NCI-H2029 treated with DMSO at 0.1 percent for 48 hours (cell line): ENCODE results near the gene MNT.

ENCODE experiments used
- DNase-seq: peaks from one replicate; lab custom pipeline; 2025; lab: John Stamatoyannopoulos, UW

Gene MNT

DNA sequence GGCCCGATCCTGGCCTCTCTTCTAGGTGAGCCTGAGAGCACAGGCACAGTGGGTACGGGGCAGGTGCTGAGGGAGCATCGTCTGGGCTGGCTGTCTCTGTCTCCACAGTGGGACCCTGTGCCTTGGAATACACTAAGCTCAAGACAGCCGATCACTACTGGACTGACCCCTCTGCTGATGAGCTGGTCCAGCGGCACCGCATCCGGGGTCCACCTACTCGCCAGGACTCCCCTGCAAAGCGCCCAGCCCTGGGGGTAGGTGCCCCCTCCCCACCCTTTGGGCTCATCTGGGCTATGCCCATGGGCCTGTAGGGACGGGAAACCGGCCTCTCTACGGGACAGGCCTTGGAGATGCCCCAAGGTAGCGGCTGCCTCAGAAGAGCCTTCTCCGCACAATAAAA, 38.0 kb downstream of the MNT start:
- DNase-seq, result no peak

DNA sequence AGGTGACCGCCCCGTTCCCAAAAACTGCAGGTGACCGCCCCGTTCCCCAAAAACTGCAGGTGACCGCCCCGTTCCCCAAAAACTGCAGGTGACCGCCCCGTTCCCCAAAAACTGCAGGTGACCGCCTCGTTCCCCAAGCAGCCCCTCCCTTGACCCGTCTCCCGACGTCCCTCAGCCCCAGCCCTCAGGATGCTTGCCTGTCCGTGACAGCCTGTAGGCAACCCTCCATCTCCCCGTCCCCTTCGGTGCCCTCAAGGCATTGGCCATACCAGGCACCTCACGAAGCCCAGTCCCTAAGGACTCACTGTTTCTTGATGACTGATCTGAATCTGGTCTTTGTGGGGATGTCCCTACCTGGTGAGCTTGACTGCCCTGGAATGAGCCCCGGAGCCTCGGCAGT, 38.4 kb downstream of the MNT start:
- DNase-seq, result no peak

DNA sequence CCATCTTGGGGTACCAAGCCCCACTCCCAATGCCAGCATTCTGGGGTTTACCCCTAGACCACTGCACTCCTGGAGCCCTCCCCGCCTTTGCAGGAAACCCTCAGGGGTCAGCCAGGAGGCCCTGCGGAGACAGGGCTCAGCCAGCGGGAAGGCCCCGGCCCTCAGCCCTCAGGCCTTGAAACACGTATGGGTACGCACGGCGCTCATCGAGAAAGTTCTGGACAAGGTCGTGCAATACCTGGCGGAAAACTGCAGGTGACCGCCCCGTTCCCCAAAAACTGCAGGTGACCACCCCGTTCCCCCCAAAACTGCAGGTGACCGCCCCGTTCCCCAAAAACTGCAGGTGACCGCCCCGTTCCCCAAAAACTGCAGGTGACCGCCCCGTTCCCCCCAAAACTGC, 38.8 kb downstream of the MNT start:
- no peak for DNase-seq

DNA sequence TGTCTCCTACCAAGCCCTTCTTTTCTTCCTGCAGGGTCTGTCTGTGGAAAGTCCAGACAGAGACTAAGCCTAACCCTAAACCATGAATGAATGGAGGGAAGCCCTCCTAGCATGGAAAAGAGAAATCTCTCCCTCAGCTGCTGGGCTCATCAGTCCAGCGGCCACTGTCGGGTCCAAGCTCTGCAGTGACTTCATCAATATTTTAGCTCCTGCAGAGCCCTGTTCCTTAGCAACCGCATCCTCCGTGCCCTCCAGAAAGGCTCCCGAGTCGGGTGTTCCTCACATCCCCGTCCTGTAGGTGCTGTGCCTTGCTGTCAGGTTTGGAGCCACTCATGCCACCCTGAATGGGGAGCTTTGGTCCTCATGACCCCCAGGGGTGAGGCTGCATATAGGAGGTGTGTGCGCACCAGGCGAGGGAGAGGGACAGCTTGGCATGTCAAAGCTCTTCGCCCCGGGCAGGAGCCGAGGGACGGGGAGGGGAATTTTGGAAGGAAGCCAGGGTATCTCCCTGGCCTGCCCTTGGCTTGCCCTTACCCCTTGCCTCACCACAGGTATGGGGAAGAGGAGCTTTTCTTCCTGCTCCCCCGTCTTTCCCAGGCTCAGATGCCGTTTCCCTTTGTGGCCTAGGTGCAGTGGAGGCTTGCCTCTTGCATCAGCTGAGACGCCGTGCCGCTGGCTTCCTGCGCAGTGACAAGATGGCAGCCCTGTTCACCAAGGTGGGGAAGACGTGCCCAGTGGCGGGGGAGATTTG, 39.7 kb downstream of the MNT start:
- DNase-seq, result no peak

DNA sequence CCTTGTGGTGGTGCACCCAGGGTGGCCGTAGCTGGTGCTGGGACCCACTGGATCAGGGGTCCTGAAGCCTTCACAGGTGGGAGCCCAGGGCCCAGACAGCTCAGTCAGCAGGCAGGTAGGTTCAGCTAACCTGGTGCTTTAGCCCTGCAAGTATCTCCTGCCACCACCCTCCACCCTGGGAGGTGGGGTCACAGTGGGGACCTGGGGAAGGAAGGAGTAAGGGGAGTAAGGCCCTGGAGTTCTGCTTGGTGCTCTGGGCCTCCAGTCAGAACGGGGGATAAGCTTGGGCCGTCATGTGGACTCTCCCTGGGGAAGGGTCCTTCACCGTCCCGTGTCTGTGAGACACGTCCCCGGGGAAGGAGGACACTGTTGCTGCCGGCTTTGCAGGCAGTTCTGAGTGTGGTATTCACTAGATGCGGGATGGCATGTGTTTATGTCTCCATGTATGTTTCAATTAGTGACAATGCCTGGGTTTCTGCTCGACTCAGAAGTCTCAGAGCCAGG, 42.9 kb downstream of the MNT start:
- DNase-seq, result no peak

DNA sequence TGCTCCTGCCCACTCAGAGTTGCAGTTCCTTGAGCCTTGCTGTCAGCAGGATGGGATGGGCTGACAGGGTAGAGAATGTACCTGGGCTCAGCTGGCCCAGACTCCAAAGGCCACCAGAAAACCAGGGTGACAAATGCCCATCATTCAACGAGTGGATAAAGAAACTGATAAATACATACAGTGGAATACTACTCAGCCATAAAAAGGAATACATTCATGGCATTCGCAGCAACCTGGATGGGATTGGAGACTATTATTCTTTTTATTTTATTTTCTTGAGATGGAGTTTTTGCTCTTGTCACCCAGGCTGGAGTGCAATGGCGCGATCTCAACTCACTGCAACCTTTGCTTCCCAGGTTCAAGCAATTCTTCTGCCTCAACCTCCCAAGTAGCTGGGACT, 43.6 kb downstream of the MNT start:
- DNase-seq, result no peak

DNA sequence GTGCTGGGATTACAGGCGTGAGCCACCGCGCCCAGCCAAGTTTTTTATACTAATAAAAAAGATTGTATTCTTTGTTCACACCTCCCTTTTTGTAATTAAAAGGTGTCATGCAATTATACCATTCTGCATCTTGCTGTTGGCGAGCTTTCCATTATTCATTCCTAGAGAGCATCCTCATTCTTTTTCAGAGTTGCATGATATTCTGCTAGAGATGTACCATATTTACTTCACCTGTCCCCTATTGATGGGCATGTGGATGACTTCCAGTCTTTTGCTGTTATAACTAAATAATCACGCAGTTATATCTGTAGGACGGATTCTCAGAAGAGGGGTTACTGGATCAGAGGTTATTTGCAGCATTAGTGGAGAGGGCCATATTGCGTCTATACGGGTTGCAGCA, 46.5 kb downstream of the MNT start:
- DNase-seq, result no peak

DNA sequence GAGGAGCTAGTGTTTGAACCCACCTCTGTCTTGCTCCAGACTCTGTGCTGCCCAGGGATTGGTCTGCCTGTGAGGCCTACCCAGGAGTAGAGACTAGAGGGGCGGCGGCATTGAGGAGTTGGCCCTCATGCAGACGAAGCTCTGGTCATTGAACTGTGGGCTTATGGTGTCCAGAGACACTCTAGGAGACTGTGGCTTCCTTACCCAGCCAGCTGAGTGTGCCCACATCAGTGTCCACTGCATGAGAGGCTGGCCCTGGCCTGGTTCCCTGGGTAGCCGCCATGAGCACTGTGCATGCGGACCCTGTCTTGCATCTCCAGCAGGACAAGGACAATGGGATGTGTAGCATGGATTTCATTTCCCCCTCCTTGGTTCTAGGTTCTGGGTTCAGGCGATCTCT, 49.6 kb downstream of the MNT start:
- no peak for DNase-seq

DNA sequence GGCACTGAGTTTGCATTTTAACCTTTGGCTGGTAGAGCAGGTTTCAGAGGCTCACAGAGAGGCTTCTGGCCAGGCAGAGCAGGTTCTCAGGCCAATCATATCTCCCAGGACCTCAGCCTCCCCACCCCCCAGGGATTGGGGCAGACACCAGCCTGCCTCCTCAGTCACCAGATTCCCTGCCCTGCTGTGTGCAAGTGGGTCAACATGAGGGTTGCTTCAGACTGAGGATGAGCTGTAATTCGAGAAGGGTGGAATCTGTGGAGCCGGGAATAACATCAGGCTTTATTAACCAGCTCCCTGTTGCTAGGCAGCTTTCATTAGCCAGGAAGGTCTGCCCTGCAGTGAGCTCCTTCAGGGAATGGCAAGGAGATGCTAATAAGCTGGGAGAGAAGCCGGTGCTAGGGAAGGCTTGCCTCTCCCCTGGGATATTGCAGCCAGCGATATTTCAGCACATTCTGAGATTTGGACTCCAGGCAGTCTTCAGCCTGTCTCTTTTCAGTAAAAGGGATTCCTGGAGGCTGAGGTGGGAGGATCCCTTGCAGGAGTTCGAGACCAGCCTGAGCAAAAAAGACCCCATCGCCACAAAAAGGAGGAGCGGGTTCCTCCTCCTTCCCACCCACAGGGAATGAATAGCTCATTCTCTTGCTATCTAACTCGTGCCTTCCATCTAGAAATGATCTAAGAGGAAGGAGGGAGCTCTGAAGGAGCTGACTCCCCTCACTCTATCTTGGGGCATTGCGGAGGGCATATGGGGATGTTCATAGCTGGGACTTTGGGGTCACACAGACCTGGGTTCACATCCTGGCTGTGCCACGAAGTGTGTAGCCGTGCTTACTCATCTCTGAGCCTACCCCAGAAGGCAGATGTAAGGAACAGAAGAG, 52.8 kb downstream of the MNT start:
- DNase-seq, result peak; percentile 60

DNA sequence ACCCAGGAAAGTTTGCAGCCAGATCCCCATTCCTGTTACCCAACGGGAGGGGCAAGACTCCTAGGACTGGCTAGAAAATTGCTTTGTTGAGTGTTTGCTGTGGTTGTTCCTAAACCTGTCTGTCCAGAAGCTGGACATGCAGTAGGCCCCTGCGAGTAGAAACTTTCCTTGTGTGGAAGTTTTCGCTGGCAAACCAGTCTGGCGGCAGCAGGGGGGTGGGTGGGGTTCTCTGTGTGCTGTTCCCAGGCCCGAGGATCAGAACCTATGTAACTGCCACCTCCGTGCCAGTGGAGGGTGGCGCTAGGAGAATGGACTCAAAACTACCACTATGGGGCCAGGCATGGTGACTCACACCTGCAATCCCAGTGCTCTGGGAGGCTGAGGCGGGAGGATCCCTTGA, 54.4 kb downstream of the MNT start:
- DNase-seq, result no peak

DNA sequence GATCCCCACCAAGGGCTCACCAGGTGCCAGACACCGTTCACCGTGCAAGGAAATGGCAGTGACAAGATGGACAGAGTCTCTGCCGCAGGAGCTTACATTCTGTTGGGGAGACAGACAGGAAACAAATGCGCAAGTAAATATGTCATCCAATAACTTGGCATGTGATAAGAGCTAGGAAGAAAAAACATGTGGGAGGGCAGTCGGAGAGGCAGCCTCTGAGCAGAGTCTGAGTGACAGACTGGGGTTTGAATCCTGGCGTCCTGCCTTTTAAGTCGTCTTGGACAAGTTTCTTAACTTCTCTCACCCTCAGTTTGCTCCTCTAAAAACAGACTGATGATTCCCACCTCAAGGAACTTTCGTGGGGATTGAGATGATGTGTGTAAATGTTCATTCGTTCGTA, 56.3 kb downstream of the MNT start:
- DNase-seq, result no peak

DNA sequence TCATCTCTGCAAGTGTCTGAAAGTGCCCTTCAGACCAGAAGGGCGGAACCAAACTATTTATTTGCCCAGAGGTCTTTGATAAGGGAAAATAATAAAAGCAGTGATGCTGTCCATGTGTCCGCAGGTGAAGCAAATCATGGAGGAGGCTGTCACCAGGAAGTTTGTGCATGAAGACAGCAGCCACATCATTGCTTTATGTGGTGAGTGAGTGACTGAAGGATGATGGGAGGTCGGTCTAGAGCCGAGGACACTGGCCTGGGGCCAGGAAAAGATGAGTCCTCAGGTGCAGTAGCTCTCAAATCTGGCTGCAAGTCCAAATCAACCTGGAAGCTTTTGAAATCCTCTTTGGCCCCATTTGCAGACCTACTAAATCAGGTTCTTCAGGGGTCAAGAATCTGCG, 57.4 kb downstream of the MNT start:
- DNase-seq, result peak; percentile 2

DNA sequence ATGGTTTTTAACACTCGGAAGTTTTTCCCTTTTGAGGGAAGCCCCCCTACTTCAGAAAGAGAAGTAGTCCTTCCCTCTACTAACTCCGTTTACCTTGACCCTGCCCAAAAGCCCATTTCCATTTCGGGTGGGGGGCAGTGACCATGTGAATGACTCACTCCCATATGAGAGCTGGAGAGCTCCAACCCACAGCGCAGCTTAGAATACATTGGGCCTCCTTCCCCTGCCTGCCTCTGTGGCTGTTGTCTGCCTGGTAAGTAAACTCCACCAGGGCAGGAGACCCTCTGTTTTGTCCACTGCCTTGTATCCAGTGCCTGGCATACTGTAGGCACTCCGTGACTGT, 62.6 kb downstream of the MNT start:
- no peak for DNase-seq

DNA sequence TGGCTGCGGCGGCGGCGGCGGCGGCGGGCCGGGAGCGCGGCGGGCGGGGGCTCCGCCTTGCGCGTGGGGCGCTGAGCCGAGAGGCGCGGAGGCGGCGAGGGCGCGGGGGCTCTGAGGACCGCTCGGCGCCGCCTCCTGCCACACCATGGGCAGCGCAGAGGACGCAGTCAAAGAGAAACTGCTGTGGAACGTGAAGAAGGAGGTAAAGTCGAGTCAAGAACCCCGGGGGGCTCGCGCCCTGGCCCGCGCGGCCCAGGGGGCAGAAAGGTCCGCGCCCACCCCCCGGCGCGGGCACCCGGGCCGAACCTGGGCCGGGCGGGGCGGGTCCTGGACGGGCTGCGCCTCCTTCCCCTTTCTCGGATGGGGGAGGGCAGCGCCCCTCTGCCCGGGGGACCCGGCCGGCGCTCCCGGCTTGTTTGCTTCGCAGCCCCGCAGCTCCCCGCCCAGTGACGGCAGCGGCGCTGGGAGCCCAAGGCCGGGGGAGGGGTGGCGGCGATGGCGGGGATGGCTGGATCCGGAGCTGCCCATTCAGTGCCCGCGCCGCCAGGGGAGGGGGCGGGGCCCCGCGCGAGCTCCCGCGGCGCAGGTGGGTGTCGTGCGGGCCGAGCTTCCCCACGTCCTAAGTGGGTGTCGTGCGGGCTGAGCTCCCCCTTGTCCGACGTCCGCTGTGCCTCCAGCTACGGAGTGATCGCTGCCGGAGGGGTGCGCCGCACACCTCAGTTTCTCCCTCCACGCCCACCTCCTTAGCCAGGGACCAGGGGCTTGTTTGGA, 63.1 kb downstream of the MNT start:
- DNase-seq, result no peak

DNA sequence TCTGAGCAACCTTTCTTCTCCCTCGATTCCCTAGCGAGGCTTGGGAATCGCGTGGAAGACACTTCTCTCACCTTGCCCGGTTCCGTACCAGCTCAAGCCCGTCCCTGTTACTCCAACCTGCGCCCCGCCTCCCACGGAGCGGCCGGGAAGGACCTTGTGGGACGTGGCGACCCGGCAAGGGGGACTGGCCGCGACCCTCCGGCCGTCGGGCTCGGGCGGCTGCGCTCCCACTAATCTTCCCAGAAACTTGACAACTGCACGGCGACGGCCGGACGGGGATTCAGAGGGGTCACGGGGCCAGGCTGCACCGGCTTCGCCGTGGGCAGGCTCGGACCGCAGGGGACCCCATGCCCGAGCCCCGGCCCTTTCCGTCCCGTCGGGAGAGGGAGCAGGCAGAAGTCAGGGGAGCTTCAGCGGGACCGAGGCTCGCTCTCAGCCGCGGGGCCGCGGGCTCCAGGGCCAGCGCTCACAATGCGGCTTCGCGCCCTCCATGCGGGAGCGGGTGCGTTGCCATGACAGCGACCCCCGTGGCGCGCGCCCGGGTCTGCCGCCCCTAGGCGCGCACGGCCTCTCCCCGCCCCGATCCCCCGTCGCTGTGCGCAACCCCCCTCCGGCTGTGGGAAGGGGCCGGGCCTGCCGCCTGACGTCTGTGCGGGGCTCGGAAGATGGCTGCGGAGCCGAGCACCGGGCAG, 63.9 kb downstream of the MNT start, which contains the start of gene SGSM2:
TSS of gene SGSM2 (plus strand) at position 650 of the 692 bp plus-strand sequence. CDS start 188 bp downstream, outside the sequence.
- DNase-seq, result peak; percentile 0

DNA sequence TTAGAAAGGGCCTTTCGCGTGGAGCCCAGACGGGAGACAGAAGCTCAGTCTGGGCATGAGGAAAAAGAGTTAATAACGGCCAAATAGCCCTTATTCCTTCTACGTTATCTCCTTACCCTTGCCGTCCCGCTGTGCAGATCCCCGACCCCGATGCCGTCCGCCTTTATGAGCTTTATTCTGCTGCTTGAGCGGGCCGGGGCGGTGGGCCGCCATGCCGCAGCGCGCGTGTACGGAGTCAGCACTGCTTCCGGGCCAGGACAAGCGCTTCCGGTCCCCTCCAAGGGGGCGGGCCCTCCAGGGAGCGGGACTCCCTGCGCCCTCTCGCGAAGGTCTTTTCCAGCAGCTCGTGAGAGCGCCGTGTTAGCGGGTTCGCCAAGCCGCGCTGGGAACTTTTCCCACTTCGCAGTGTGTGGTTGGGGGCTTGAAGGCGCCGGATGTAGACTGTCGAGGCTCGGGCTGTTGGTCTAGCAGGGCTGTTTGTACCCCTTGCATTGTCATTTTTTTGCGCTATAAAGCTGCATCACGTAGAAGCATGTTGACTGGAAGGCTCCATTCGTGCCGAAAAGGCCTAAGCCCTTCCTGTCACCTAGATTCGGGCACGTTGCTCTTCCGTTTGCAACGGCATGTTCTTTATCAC, 64.5 kb downstream of the MNT start, which contains the start of gene TSR1:
TSS of gene TSR1 (minus strand) at position 243 of the 637 bp plus-strand sequence. CDS start at position 213, 30 bp downstream.
- DNase-seq, result peak; percentile 38

DNA sequence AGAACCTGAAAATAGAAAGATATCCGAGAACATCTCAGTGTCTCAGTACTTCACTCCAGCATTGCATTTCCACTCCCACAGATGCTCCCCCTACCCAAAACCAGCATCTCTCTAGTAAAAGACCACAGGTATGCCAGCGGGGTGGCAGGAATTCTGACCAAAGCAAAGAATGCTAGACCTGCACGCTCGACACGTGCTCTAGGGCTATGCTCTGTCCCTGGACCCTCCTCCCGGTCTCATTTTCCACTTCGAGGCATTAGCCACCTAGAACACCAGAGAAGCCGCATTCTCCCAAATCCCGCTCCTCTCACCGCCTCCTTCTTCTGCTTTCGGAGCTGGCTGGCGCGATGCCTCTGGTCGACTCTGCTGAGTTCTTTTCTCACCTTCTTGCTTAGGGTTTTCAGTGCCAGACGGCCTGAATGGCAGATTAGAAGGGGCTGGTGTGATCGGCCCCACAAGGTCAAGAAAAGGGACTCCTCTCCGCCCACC, 65.1 kb downstream of the MNT start:
- no peak for DNase-seq
